MM.1S (cell line): ENCODE results near the gene GLB1L3.

Experiments
- DNase-seq: peaks from one replicate; pipeline ENCODE4 v3.0.0-alpha.2; 2015
- H2AFZ ChIP-seq: fragments of 300-600 bp; sonication (generic); 2 replicates; pipeline ENCODE4 v1.6.0; 2016; ENCODE audit warnings: antibody characterized with exemption, low read length
- H3F3A ChIP-seq: fragments of 300-600 bp; sonication (generic); 2 replicates; pipeline ENCODE4 v1.6.1; 2016; ENCODE audit warnings: mild to moderate bottlenecking, antibody characterized with exemption, low read length, moderate library complexity, mixed read lengths; ENCODE audit not compliant: insufficient read depth
- H3K27ac ChIP-seq: fragments of 300-600 bp; sonication (generic); 2 replicates; pipeline ENCODE4 v1.5.1; 2016; ENCODE audit warnings: mild to moderate bottlenecking, low read length
- H3K27me3 ChIP-seq: fragments of 300-600 bp; sonication (generic); replicated peaks from 2 replicates; pipeline ENCODE4 v1.6.0; 2016; ENCODE audit warnings: low read length; ENCODE audit not compliant: insufficient read depth
- H3K36me3 ChIP-seq: fragments of 300-600 bp; sonication (generic); replicated peaks from 2 replicates; pipeline ENCODE4 v1.6.1; 2016; ENCODE audit warnings: mild to moderate bottlenecking, low read length, mixed read lengths; ENCODE audit not compliant: insufficient read depth
- H3K4me1 ChIP-seq: fragments of 300-600 bp; sonication (generic); 2 replicates; pipeline ENCODE4 v1.6.1; 2016; ENCODE audit warnings: low read length, mixed read lengths
- H3K4me2 ChIP-seq: fragments of 300-600 bp; sonication (generic); 2 replicates; pipeline ENCODE4 v1.6.0; 2016; ENCODE audit warnings: low read depth, low read length
- H3K4me3 ChIP-seq: fragments of 300-600 bp; sonication (generic); 2 replicates; pipeline ENCODE4 v1.5.1; 2016; ENCODE audit warnings: low read length, mixed read lengths
- H3K79me2 ChIP-seq: fragments of 300-600 bp; sonication (generic); 2 replicates; pipeline ENCODE4 v1.6.1; 2016; ENCODE audit warnings: mixed run types, low read length, mixed read lengths
- H3K9ac ChIP-seq: fragments of 300-600 bp; sonication (generic); 2 replicates; pipeline ENCODE4 v1.6.1; 2016; ENCODE audit warnings: low read length, mixed read lengths
- H3K9me2 ChIP-seq: fragments of 300-600 bp; sonication (generic); replicated peaks from 2 replicates; pipeline ENCODE4 v1.6.1; 2016; ENCODE audit warnings: mild to moderate bottlenecking, low read length, mixed read lengths; ENCODE audit not compliant: insufficient read depth
- H3K9me3 ChIP-seq: fragments of 300-600 bp; sonication (generic); replicated peaks from 2 replicates; pipeline ENCODE4 v1.6.1; 2016; ENCODE audit warnings: mild to moderate bottlenecking, low read length, mixed read lengths; ENCODE audit not compliant: insufficient read depth
- H4K20me1 ChIP-seq: fragments of 300-600 bp; sonication (generic); 2 replicates; pipeline ENCODE4 v1.6.1; 2016; ENCODE audit warnings: mild to moderate bottlenecking, low read length, moderate library complexity, mixed read lengths; ENCODE audit not compliant: insufficient read depth
- CTCF ChIP-seq: fragments of 300-600 bp; sonication (generic); IDR thresholded peaks from 2 replicates; pipeline ENCODE4 v1.5.1; 2016; ENCODE audit warnings: antibody characterized with exemption, low read length, mixed read lengths
- EZH2 ChIP-seq: fragments of 300-600 bp; sonication (generic); optimal IDR thresholded peaks from 2 replicates; pipeline ENCODE3; 2017; ENCODE audit warnings: low read depth, mild to moderate bottlenecking, antibody characterized with exemption, low read length, mixed read lengths
- EZH2phosphoT487 ChIP-seq: fragments of 300-600 bp; sonication (generic); IDR thresholded peaks from 2 replicates; pipeline ENCODE4 v1.6.1; 2018; ENCODE audit warnings: antibody characterized with exemption, low read length

GLB1L3 gene

GRCh38 chr11:134346101-134346975 is 70.2 kb downstream of the GLB1L3 start:
- no peak overlapping the region for H3K9ac ChIP-seq
- H3K9me2 ChIP-seq = no peaks in the 10 kb centered on the region
- DNase-seq = no peak
- no peaks in the 10 kb centered on the region for H3K4me1 ChIP-seq
- TF ChIP-seq EZH2phosphoT487 (no peak), EZH2 (no peak), CTCF (no peak)
- H3K9me3 ChIP-seq = no peaks in the 10 kb centered on the region
- H3K79me2 ChIP-seq = no peaks in the 10 kb centered on the region
- H3K27me3 ChIP-seq = 0 out of 2 replicates have a peak, but pooled peaks cover 2% of the 10 kb centered on the region
- no peaks in the 10 kb centered on the region for H3F3A ChIP-seq
- H3K36me3 ChIP-seq = no peaks in the 10 kb centered on the region
- no peak overlapping the region for H2AFZ ChIP-seq
- no peaks in the 10 kb centered on the region for H4K20me1 ChIP-seq
- no peak overlapping the region for H3K27ac ChIP-seq
- no peak overlapping the region for H3K4me3 ChIP-seq
- H3K4me2 ChIP-seq = no peak overlapping the region

GRCh38 chr11:134346976-134347350 is 70.8 kb downstream of the GLB1L3 start:
- Histone ChIP-seq H3F3A (no peaks in the 10 kb centered on the region), H2AFZ (no peak overlapping the region), H3K4me2 (no peak overlapping the region), H4K20me1 (no peaks in the 10 kb centered on the region), H3K79me2 (no peaks in the 10 kb centered on the region), H3K4me3 (no peak overlapping the region), H3K36me3 (no peaks in the 10 kb centered on the region), H3K27ac (no peak overlapping the region), H3K4me1 (no peaks in the 10 kb centered on the region), H3K27me3 (0 out of 2 replicates have a peak, but pooled peaks cover 2% of the 10 kb centered on the region), H3K9me3 (no peaks in the 10 kb centered on the region), H3K9me2 (no peaks in the 10 kb centered on the region), H3K9ac (no peak overlapping the region)
- no peak for TF ChIP-seq EZH2
- TF ChIP-seq CTCF = no peak
- TF ChIP-seq EZH2phosphoT487 = no peak
- DNase-seq = no peak

DNA sequence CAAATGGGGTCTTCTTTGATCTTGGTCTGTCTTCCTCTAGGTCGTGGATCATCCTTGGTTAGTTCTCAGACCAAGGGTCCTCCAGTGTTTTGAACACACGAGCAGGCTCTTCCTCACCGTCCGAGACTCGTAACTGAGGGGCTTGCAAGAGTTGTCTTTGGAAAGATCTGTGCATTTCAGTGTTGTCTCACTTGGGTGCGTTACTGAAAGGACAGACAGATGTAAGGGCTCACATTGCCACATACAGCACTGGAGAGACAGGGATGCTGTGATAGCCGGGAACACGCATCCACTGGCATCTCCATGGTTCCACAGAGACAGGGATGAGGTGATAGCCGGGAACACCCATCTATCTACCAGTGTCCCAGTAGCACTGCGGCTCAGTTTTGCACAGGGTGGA is 71.3 kb downstream of the GLB1L3 start:
- no peak overlapping the region for H3K4me3 ChIP-seq
- 0 out of 2 replicates have a peak, but pooled peaks cover 2% of the 10 kb centered on the region for H3K27me3 ChIP-seq
- no peak for DNase-seq
- H3K27ac ChIP-seq = no peak overlapping the region
- TF ChIP-seq EZH2phosphoT487 (no peak), EZH2 (no peak), CTCF (no peak)
- H3K4me1 ChIP-seq = no peaks in the 10 kb centered on the region
- H3F3A ChIP-seq = no peaks in the 10 kb centered on the region
- no peak overlapping the region for H3K4me2 ChIP-seq
- H3K79me2 ChIP-seq = no peaks in the 10 kb centered on the region
- no peaks in the 10 kb centered on the region for H3K9me3 ChIP-seq
- H2AFZ ChIP-seq = no peak overlapping the region
- H3K36me3 ChIP-seq = no peaks in the 10 kb centered on the region
- H3K9ac ChIP-seq = no peak overlapping the region
- no peaks in the 10 kb centered on the region for H3K9me2 ChIP-seq
- no peaks in the 10 kb centered on the region for H4K20me1 ChIP-seq
